Panc1 (cell line): ENCODE measurements around the gene DVL1.

Experiments used
- SIN3A ChIP-seq: IDR thresholded peaks from 2 replicates; pipeline ENCODE4 v1.6.1; 2012; ENCODE audit warnings: low read depth, mild to moderate bottlenecking, low read length, moderate library complexity, borderline replicate concordance; ENCODE audit not compliant: insufficient read depth
- TCF7L2 ChIP-seq: IDR thresholded peaks from 2 replicates; pipeline ENCODE4 v1.6.1; 2011; ENCODE audit warnings: mild to moderate bottlenecking, low read depth, low read length, inconsistent platforms
- TF ChIP-seq, protein P1 (sequence below): fragments of 450-650 bp; IDR thresholded peaks from 2 replicates; pipeline ENCODE4 v1.5.1; 2017; ENCODE audit warnings: mild to moderate bottlenecking
- TF ChIP-seq, protein P2 (sequence below), 2 experiments: IDR thresholded peaks; 2 replicates each; pipeline ENCODE4 v1.6.1; 2011 to 2012; ENCODE audit warnings: low read depth in 2 of 2, control low read depth in 1 of 2, low read length in 1 of 2, mild to moderate bottlenecking in 1 of 2, moderate library complexity in 1 of 2; ENCODE audit not compliant: insufficient read depth in 1 of 2

DNA sequence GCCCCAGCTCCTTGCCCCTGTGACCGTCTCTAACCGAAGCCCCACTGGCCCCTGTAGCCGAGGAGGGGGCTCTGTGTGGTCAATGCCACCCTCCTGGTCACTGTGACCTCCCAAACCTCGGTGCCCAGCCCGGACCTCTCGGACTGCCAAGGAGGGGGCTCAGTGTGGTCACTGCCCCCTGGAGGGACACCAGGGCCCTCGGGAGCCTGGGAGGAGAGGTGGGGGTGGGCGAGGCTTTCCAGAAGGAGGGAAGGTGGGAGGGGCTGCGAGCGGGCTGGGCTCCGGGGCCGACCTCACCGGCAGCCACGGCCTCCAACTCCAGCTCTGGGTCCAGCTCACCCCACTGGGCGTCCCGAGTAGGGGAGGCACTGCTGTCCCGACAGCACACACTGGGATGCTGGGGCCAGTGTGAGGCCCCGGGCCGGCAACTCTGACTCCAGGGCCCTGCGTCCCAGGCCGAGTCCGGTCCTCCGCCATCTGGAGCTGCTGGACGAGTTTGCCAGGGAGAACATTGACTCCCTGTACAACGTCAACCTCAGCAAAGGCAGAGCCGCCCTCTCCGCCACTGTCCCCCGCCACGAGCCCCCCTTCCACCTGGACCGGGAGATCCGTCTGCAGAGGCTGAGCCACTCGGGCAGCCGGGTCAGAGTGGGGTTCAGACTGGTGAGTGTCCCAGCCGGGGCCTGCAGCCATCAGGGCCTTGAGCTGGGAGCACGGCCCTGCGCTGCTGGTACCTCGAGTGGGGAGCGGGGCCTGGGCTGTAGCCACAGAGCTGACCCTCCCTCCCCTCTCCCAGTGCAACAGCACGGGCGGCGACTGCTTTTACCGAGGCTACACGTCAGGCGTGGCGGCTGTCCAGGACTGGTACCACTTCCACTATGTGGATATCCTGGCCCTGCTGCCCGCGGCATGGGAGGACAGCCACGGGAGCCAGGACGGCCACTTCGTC lies 62.6 kb downstream of the DVL1 start:
- TF ChIP-seq, protein P1, sequence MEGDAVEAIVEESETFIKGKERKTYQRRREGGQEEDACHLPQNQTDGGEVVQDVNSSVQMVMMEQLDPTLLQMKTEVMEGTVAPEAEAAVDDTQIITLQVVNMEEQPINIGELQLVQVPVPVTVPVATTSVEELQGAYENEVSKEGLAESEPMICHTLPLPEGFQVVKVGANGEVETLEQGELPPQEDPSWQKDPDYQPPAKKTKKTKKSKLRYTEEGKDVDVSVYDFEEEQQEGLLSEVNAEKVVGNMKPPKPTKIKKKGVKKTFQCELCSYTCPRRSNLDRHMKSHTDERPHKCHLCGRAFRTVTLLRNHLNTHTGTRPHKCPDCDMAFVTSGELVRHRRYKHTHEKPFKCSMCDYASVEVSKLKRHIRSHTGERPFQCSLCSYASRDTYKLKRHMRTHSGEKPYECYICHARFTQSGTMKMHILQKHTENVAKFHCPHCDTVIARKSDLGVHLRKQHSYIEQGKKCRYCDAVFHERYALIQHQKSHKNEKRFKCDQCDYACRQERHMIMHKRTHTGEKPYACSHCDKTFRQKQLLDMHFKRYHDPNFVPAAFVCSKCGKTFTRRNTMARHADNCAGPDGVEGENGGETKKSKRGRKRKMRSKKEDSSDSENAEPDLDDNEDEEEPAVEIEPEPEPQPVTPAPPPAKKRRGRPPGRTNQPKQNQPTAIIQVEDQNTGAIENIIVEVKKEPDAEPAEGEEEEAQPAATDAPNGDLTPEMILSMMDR: no peak
- TF ChIP-seq, protein P2, sequence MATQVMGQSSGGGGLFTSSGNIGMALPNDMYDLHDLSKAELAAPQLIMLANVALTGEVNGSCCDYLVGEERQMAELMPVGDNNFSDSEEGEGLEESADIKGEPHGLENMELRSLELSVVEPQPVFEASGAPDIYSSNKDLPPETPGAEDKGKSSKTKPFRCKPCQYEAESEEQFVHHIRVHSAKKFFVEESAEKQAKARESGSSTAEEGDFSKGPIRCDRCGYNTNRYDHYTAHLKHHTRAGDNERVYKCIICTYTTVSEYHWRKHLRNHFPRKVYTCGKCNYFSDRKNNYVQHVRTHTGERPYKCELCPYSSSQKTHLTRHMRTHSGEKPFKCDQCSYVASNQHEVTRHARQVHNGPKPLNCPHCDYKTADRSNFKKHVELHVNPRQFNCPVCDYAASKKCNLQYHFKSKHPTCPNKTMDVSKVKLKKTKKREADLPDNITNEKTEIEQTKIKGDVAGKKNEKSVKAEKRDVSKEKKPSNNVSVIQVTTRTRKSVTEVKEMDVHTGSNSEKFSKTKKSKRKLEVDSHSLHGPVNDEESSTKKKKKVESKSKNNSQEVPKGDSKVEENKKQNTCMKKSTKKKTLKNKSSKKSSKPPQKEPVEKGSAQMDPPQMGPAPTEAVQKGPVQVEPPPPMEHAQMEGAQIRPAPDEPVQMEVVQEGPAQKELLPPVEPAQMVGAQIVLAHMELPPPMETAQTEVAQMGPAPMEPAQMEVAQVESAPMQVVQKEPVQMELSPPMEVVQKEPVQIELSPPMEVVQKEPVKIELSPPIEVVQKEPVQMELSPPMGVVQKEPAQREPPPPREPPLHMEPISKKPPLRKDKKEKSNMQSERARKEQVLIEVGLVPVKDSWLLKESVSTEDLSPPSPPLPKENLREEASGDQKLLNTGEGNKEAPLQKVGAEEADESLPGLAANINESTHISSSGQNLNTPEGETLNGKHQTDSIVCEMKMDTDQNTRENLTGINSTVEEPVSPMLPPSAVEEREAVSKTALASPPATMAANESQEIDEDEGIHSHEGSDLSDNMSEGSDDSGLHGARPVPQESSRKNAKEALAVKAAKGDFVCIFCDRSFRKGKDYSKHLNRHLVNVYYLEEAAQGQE (IDR thresholded peaks at IDR 0.05; ENCODE audit: insufficient read depth in 1 of 2, low read depth in 2 of 2, low read length in 1 of 2): no peak
- TF ChIP-seq TCF7L2: no peak
- no peak for TF ChIP-seq SIN3A
